CD1c-positive myeloid dendritic cell (primary cell): ENCODE measurements around the gene PLEKHA1.

Experiments
- DNase-seq: peaks from one replicate; pipeline ENCODE4 v3.0.0-alpha.2; 2016; ENCODE audit errors: extremely low spot score

PLEKHA1 gene

GRCh38 chr10:122421742-122422141 lies 47.2 kb downstream of the PLEKHA1 start:
- peak; percentile 51 for DNase-seq

- DNase-seq: no peak
These were observed 47.9 kb downstream of the PLEKHA1 start for GRCh38 chr10:122422266-122422989.

DNA sequence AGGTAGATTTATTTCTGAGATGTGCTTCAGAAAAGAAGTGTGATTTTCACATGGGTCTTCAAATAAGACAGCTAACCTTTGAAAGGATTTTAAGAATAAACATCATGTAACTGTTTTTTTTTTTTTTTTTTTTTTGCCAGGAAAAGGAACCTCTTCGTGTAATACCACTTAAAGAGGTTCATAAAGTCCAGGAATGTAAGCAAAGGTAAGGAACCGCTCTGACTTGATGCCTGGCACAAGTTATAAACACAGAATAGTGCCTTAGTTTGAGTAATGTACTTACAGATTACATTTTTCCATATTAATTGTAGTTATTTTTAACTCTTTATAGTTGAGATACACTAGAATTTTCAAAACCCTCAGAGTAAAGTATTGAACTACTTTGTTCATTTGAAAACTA lies 49.6 kb downstream of the PLEKHA1 start:
- no peak for DNase-seq

DNA sequence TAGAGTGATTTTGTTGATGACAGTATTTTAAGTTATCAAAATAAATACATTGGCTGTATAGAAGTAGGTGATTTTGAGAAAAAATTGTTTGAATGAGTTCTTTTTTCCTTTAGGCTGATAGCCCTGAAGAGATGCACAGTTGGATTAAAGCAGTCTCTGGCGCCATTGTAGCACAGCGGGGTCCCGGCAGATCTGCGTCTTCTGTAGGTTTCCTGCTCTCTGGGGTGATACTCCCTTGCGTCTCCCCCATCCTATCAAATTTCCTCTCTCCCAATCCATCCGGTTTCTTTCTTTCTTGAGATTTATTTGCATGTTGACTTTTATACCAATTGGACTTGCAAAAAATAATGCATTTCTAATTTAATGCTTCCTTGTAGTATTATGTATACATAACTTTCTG lies 52.3 kb downstream of the PLEKHA1 start:
- DNase-seq: no peak

DNA sequence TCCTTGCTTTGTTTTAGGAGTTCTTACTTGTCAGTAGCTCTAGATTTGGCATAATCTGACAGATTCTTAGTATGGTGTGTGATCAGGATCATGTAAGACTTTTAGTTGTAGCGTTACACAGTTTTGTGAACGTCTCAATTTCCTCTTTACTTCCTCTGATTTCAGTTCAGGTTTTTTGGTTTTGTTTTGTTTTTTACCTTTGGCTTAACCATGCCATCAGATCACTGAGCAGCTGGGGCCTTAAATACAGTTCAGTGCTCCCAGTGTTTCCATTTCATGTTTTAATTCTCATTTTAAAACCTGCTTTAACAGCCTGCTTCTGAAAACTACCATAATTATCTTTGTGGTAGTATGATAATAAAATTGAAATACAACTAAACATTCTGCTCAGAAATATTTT lies 52.8 kb downstream of the PLEKHA1 start:
- DNase-seq: no peak

DNA sequence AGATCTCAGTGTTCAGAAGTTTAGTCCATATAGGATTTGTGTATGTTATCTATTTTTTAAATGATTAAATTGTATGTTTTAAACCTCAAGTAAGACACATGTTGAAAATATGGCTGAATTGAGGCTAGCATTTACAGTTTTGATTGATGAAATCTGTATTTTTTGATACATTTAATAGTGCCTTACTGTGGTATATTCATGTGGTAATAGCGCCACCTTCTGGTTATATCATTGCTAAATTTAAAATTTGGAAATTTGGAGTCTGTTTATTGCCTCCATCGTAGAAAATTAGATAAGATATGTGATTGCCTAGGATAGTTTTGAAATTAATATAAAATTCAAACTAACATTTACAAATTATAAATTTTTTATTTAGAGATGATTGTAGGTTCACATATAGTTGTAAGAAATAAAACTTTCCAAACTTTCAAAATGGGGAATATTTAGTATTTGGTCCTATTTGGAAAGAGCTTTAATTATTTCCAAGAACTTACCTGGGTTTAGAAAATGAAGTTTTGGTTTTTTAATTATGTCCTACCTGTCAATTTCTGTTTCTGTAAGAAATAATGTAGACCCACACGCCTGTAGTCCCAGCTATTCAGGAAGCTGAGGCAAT lies 60.8 kb downstream of the PLEKHA1 start:
- DNase-seq: peak; percentile 74

DNA sequence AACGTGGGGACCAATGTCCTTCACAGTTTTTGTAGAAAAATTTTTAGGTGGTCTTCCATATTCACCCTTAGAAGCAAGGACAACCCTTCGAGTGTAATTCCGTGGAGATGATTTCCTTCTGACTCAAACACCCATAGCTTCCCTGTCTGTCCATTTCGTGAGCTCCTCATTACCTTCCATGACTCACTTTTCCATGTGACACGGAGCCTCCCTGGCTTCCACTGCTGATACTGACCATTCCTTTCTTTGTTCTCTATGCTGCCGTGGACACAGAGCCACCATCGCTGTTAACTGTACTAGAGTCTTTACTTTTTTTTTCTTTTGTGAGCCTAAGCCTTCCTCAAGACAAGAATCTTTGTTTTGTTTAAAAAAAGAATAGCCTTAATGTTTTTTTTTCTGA lies 67.5 kb downstream of the PLEKHA1 start:
- no peak for DNase-seq

DNA sequence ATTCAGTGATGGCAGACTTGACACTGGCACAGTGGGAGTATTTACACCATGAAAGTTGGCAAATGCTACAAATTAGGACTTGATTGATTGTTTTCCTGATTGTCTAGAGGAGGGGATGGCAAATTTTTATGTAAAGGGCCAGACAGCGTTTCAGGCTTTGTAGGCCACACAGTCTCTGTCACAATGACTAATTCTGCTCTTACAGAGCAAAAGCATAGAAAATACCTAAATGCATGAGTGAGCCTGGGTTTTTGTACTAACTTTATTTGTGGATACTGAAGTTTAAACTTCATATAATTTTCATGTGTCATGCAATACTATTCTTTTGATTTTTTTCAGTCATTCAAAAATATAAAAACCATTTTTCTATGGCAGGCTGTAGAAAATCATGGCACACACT lies 71.0 kb downstream of the PLEKHA1 start:
- DNase-seq: no peak

DNA sequence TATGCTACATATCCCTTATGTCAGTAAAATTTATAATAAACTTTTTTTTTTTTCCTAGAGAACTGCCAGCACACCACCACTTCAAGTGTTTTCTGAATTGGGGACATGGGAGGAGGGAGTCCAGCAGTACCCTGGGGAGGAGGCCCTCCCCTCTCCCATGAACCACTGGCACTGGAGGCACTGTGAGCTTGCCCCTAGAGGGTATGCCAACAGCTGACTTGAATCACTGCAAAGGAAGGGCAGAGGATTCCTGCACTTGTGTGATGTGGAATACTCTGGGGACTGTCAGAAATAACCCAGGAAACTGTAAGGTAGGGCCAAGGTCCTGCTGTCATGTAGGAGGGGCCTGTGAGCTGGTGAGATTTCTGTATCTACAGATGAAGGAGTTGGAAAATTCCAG lies 71.4 kb downstream of the PLEKHA1 start:
- DNase-seq: no peak

GRCh38 chr10:122446668-122447423 lies 72.3 kb downstream of the PLEKHA1 start:
- DNase-seq: no peak

- no peak for DNase-seq
These were observed 74.1 kb downstream of the PLEKHA1 start for GRCh38 chr10:122448600-122448999.

GRCh38 chr10:122449153-122449552 lies 74.6 kb downstream of the PLEKHA1 start:
- DNase-seq: no peak

- DNase-seq: no peak
These were observed 76.0 kb downstream of the PLEKHA1 start for GRCh38 chr10:122450353-122450990.

GRCh38 chr10:122454071-122454470 lies 79.6 kb downstream of the PLEKHA1 start:
- DNase-seq: no peak

DNA sequence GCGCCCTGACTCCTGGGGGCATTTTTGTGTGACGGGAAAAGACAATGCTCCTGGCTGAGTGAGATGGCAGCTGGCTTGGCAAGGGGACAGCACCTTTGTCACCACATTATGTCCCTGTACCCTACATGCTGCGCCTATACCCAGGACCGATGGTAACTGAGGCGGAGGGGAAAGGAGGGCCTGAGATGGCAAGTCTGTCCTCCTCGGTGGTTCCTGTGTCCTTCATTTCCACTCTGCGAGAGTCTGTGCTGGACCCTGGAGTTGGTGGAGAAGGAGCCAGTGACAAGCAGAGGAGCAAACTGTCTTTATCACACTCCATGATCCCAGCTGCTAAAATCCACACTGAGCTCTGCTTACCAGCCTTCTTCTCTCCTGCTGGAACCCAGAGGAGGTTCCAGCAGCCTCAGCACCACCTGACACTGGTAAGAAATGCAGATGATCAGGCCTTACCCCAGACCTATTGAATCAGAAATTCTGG lies 80.1 kb downstream of the PLEKHA1 start, which contains the start of gene ARMS2:
TSS of gene ARMS2 (plus strand) at position 51 of the 478 bp plus-strand sequence. CDS start at position 126, 75 bp downstream.
- DNase-seq: no peak

GRCh38 chr10:122455376-122456079 lies 81.0 kb downstream of the PLEKHA1 start:
- DNase-seq: no peak

DNA sequence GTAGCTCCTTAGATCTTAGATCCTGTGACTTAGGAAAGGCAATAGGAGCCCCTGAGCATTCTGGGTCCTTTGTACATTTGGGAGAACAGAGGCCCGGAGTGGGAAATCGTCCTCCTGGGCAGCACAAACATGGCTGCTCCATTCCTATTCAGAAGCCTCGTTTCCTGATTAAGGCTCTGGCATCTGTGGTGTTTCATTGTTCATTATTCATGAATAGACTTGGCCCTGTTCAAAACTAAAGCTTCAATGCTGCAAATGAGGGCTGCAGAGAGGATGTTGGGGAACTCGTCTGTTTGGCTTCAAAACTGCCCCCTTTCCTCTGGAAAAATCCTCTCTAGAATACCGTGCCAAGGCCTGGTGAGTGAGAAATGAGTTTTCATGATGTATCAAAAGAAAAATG lies 83.4 kb downstream of the PLEKHA1 start:
- DNase-seq: no peak

DNA sequence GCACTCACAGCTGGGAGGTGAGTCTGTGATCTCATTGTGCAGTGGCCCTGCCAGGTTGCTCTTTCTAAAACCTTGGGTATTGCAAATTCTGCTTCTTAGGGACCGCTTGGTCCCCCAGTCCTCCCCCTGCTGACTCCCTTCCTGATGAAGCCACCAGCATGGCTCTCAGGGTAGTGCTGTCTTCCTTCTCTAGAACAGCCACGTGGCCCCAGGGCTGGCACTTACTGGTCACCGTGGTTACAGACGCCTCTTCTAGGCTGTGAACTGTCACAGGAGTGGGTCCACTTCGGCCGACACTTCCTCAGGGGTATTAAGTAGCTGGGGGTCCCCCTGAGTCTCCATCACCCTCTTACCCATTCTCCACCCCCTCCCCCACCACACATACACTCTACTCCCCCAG lies 84.2 kb downstream of the PLEKHA1 start:
- no peak for DNase-seq

DNA sequence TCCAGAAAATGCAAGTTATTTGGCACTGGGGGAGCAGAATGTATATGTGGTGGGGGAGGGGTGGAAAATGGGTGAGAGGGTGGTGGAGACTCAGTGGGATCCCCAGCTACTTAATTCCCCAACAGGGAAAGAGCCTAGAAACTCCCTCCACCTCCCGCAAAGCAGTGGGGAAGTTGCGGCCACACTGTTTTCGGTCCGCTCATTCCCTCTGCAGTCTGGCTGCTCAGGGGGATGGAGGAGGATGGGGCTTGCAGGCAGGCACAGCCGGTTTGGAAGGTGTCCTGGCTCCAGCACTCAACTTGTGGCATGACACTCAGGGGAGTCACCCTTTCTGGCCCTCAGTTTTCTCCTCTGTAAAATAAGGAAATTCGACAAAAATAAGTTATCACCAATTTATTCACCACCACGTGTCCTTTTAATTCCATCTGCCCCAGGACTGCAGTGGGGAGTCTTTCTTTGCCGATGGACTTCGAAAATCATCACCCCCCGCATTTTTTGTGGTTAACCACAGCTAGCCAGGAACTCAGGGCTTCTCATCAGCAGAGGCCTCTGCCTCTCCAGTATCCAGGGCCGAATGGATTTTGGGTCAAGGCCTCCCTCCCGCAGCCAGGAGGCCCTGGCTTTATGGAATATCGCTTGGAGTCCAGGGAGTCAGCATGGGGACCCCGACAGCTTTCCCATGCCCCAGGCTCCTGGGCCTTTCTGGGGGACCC lies 85.2 kb downstream of the PLEKHA1 start:
- DNase-seq: no peak

DNA sequence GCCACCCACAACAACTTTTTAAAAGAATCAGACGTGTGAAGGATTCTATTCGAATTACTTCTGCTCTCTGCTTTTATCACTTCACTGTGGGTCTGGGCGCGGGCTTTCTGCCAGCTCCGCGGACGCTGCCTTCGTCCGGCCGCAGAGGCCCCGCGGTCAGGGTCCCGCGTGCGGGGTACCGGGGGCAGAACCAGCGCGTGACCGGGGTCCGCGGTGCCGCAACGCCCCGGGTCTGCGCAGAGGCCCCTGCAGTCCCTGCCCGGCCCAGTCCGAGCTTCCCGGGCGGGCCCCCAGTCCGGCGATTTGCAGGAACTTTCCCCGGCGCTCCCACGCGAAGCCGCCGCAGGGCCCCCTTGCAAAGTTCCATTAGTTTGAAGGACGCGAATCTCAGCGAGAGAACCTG lies 86.4 kb downstream of the PLEKHA1 start:
- DNase-seq: no peak

GRCh38 chr10:122461367-122461728 lies 86.8 kb downstream of the PLEKHA1 start, which contains the start of gene HTRA1:
Gene HTRA1, plus strand, starts transcription at chr10:122461553. Its CDS starts 100 bp downstream, at chr10:122461653.
- no peak for DNase-seq
